HG02759 (cell line): ENCODE results near the gene MTHFSD.

ENCODE experiments used
- ATAC-seq: cut with Tn5 transposase; IDR thresholded peaks from one replicate; pipeline ENCODE4 v1.9.1; 2021; ENCODE audit warnings: mild to moderate bottlenecking, moderate library complexity; ENCODE audit not compliant: unreplicated experiment

The MTHFSD gene

DNA sequence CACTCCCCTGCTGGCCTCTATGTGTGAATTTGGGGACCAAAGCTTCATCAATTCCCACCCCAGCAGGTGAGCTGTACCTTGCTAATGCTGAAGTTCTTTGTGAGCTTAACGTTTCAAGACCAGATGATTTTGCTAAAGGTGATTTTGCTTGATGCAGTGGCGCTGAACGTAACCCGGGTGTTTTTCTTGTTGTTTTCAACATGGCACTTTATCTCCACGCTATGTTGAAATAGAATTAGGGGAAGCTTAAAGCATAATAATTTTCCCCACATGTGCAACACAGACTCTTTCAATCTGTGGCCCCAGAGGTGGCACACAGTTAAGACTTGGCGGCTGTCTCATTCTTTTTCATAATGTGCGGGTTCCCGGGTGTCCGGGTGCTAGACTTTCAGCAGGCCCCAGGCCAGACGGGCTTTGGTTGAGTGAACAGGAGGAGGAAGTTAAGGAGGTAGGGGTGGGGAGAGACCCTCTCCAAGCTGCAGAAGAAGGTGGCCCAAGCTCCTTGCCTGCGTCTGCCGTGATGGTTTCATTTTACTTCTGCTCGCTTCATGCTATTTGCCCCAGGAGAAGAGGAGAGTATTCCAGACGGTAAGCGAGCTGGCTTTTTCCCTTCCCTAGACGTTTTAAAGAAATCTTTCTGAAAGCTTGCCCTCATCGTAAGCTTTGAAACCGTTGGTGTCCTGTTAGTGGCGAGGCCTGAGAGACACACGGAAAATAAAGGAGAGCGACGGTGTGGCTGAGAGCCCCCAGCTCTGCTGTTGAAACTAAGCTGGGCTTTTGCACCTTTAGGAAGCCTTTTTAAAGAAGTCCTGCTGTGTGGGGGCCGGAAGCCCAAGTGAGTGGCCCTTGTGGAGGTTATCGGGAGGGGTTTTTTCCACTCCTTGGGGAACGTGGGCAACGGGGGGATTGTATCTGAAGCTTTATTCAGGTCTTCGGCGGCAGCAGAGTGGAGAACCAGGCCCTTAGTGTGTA, 15.8 kb upstream of the MTHFSD start:
- no peak for ATAC-seq

DNA sequence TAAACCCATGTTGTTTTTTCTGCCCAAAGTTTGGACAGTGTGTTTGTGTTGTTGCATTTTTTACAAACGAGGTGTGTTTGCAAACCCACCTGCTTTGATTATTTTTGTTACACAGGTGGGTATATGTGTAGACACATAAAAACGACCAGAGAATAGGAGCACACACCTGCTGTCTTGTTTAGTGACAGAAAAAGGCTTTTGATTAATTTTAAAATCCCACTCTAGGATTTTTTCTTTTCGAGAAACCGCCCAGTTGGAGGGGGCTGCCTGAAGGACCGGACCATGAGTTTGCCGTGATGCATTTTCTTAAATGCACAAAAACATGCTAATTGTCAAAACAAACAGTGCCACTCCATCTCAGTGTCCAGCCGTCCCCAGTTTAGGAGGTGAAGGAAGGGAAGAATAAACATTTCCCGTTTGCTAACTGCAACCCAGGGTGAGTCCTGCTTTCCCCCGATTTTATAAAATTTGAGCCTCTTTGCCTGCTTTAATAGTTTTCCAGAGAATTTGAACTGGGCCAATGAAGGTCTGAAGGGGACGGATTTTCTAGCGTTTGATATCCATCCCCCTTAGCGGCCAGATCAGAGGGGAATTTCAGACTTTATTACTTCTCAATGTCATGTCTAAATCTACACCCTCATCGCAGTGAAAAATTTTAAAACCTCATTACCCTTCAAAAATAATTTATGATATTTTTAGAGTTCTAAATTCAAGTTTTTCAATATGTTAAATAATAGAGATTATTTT, 14.8 kb upstream of the MTHFSD start:
- ATAC-seq = no peak

DNA sequence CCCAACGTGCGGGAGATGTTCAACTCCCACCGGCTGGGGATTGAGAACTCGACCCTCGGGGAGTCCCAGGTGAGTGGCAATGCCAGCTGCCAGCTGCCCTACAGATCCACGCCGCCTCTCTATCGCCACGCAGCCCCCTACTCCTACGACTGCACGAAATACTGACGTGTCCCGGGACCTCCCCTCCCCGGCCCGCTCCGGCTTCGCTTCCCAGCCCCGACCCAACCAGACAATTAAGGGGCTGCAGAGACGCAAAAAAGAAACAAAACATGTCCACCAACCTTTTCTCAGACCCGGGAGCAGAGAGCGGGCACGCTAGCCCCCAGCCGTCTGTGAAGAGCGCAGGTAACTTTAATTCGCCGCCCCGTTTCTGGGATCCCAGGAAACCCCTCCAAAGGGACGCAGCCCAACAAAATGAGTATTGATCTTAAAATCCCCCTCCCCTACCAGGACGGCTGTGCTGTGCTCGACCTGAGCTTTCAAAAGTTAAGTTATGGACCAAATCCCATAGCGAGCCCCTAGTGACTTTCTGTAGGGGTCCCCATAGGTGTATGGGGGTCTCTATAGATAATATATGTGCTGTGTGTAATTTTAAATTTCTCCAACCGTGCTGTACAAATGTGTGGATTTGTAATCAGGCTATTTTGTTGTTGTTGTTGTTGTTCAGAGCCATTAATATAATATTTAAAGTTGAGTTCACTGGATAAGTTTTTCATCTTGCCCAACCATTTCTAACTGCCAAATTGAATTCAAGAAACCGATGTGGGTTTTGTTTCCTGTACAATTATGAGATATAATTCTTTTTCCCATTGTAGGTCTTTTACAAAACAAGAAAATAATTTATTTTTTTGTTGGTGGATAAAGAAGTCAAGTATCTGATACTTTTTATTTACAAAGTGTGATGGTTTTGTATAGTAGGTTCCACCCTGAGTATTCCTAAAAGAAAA, 13.9 kb upstream of the MTHFSD start:
- ATAC-seq = no peak

DNA sequence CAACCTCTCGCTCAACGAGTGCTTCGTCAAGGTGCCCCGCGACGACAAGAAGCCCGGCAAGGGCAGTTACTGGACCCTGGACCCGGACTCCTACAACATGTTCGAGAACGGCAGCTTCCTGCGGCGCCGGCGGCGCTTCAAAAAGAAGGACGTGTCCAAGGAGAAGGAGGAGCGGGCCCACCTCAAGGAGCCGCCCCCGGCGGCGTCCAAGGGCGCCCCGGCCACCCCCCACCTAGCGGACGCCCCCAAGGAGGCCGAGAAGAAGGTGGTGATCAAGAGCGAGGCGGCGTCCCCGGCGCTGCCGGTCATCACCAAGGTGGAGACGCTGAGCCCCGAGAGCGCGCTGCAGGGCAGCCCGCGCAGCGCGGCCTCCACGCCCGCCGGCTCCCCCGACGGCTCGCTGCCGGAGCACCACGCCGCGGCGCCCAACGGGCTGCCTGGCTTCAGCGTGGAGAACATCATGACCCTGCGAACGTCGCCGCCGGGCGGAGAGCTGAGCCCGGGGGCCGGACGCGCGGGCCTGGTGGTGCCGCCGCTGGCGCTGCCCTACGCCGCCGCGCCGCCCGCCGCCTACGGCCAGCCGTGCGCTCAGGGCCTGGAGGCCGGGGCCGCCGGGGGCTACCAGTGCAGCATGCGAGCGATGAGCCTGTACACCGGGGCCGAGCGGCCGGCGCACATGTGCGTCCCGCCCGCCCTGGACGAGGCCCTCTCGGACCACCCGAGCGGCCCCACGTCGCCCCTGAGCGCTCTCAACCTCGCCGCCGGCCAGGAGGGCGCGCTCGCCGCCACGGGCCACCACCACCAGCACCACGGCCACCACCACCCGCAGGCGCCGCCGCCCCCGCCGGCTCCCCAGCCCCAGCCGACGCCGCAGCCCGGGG, 12.9 kb upstream of the MTHFSD start:
- ATAC-seq = no peak

DNA sequence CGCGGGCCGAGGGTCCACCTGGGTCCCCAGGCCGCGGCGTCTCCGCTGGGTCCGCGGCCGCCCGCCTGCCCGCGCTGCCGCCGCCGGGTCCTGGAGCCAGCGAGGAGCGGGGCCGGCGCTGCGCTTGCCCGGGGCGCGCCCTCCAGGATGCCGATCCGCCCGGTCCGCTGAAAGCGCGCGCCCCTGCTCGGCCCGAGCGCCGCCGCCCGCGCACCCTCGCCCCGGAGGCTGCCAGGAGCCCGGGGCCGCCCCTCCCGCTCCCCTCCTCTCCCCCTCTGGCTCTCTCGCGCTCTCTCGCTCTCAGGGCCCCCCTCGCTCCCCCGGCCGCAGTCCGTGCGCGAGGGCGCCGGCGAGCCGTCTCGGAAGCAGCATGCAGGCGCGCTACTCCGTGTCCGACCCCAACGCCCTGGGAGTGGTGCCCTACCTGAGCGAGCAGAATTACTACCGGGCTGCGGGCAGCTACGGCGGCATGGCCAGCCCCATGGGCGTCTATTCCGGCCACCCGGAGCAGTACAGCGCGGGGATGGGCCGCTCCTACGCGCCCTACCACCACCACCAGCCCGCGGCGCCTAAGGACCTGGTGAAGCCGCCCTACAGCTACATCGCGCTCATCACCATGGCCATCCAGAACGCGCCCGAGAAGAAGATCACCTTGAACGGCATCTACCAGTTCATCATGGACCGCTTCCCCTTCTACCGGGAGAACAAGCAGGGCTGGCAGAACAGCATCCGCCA, 12.1 kb upstream of the MTHFSD start:
- ATAC-seq = no peak

DNA sequence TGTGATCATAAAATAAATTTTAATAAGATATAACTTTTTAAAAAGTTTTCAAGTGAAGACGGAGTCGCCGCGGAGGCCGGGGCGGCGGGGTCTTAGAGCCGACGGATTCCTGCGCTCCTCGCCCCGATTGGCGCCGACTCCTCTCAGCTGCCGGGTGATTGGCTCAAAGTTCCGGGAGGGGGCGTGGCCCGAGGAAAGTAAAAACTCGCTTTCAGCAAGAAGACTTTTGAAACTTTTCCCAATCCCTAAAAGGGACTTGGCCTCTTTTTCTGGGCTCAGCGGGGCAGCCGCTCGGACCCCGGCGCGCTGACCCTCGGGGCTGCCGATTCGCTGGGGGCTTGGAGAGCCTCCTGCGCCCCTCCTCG, 11.5 kb upstream of the MTHFSD start, which contains the start of gene FOXC2:
Gene FOXC2, plus strand, starts transcription at position 229 of the 365 bp plus-strand sequence. CDS start 507 bp downstream, outside the sequence.
- no peak for ATAC-seq

DNA sequence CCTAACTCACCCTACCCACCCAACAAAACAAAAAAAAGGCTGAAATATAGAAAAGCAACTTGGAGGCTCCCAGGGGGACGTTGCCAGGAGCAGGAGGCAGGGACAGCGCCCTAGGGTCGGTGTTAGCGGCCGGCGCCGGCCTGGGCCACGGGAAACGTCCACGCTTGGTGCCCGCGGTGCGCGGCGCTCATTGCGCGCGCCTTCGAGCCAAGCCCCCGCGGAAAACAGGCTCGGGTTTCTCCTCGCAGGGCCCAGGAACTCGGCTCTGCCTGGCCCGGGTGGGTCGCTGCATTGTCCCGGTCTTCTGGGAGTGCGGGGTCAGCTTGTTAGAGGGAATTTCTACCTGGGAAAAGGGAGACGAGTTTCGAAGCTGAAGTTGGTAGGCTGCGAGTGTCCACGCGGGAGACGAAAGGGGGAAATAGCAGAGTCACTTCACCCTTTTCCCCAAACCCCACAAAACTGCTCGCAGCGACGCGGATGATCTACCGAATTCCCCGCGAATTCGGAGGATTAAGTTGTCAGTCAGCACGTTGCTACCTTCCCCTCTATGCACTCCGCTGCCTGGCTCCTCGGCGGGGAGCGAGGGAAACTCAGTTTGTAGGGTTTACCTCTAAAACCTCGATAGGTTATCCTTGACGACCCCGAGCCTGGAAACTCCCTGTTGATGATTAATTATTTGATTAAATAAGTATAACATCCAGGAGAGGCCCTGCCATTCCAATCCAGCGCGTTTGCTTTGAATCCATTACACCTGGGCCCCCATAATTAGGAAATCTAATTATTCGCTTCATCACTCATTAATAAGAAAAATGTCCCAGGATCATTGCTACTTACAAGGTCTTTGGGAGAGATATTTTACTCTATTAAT, 10.8 kb upstream of the MTHFSD start:
- no peak for ATAC-seq

DNA sequence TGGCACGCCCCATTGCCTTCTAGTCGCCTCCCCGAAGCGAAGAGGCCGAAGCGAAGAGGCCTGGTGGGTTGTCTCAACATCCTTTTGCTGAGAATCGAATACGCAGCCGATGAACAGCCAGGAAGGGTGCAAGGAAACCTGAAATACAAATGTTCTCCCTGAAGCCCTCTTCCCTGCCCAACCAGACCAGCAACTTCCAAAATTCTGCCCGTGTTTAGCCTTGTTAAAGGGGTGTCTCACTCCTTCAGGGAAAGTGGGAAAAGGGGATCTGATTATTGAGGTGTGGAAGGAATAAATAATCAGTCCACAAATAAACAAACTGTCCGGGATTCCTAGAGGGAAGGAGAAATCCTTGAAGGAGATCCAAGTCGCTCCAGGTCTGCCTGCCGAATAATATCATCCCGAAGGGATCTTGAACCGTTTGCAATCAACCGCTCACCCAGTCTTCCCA, 10.2 kb upstream of the MTHFSD start:
- ATAC-seq = no peak

DNA sequence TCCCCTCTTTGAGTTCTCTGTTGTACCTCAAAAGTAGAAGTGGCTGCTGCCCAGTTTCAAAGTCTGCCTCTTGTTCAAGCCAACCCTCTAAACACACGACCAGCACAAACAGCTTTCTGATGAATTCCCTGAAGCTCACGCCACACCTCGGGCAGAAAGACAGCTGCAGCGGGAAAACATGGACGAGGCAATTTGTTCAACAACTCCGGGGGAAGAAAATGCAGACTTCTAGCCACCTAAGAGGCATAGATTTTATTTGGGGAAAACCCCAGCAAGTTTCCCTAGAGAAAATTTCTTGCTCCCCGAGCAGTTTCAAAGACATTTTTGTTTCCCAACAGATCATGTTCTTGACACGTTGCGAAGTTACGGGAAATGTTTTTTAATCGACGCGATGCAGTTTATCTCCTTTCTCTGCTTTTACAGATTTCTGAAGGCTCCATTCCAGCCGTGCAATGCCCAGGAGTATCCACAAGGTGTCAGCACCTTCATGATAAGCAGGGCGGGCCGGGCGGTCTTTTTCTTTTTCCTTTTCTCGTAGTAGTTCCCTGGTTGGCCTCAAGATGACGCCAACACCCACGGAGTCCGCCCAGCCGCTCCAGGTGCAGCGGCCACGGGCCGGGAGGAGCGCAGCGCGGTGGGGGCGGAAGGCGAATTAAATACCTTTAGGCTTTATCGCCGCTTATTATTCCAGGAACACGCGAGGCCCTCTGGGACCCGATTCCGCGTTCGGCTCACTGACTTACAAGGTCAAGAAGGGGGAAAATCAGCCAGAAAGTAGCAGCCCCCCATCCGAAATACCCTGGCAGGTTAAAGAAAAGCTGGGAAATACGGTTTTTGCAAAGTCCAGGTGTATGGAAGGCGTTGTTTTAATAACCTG, 8.7 kb upstream of the MTHFSD start:
- ATAC-seq = peak; percentile 62

DNA sequence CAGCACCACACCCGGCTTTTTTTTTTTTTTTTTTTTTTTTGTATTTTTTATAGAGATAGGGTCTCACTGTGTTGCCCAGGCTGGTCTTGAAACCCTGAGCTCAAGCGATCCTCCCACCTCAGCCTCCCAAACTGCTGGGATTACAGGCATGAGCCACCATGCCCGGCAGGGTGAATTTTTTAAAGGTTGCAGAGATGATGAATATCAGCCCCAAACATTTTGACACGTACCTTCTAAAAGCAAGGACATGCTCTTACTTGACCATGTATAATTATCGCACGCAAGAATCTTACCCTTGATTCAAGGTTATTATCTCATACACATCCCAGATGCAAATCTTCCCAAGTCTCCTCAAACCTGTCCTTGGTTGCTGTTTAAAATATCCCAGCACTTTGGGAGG, 7.3 kb upstream of the MTHFSD start:
- ATAC-seq = no peak

DNA sequence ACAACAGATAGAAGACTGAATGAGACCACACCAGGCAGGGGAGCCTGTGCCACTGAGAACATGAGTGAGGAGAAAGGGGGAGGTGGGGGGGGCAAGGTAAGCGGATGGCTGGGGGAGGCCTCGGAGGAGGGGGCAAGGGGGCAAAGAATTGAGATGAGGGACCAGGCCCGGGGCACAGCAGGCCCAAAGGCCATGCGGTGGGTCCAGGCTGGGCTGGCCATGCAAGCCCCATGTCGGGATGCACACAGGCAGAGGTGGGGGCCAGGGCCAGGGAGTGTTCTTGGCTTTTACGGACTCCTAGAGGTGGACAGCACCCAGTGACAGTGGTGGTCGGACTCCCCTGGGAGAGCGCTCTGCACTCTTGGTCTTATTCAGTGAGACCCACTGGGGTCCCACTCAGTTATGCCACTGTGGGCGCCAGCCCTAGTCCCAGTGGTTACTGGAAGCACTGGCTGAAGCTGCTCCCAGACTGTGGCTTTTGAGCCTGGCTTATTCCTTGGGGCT, 4.8 kb upstream of the MTHFSD start:
- no peak for ATAC-seq

DNA sequence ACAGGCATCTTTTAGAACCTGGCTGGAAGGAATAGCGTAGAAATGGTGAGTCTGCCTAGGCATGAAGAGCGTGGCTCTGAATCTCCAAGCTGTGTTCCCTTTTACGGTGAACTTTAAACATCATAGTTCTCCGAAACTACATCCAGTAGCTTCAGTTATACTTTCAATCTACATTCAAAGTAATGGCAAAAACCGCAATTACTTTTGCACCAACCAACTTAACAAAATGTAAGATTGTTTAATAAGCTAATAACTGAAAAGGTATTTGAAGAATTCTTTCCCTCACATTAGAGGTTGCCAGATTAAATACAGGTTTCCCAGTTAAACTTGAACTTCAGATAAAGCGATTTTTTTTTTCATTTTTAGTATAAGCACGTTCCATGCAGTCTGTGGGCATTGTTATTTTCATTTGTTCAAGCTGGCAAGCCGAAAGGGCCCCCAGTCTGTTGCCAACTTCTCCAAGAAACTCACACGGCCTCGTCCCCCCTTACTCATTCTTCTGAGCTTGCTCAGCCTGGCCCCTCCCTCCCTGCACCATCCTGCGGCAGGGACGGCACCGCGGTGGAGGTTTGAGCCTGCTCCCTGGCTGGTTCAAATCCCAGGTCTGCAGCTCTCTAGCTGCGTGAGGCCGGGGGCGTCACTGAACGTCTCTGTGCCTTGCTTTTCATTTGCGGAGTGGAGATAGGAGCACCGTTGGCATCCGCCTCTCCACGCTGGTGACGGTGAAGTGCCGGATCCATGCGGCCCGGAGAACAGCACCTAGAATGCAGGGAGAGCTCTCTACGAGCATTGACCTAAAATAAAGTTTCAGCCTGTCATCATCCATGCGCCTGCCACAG, 3.5 kb upstream of the MTHFSD start:
- no peak for ATAC-seq

DNA sequence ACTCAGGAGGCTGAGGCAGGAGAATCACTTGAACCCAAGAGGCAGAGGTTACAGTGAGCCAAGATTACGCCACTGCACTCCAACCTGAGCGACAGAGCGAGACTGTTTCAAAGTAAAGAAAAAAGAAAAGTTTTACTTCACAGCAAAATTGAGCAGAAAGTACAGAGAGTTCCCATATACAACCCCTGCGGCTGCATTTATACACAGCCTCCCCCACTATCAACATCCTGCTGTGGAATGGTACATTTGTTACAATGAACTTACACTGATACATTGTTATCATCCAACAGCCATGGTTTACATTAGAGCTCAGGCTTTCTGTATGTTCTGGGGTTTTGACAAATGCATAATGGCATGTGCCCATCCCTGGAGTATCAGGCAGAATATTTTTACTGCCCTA, 2.6 kb upstream of the MTHFSD start:
- no peak for ATAC-seq

DNA sequence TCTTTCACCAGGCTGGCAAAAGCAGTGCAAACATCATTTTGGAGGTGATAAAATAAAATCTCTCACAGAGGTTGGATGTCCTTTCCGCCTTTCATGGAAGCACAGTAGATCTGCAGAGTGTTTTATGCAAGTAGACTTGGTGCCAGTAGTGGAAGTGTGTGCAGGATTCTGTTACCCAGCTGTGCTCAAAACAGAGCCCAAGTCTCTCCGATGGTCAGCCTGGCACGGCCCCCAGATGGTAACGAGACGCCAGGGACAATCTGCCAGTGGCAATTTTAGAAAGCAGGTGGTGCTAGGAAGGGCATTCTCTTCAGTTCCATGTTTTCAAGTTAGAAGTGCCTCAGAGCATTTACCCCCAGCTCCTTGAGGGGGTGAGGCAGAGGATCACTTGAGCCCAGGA, 1.5 kb upstream of the MTHFSD start:
- ATAC-seq = no peak

DNA sequence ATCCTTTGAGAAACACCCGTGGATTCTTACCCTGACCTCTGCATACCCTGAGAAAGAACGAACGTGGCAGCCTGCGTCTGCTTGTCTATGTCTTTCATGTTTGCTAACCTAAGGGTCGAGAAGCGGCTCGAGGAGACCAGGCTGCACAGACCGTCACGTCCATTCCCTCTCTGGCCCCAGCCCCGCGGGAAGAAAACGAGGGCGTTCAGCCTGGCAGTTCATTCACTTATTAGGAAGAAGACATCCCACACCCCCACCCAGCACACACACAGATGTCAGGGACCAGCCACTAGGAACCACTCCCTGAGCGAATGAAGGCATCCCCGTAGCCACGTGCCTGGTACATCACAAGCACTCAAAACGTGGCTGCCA, 655 bp upstream of the MTHFSD start:
- ATAC-seq = no peak

DNA sequence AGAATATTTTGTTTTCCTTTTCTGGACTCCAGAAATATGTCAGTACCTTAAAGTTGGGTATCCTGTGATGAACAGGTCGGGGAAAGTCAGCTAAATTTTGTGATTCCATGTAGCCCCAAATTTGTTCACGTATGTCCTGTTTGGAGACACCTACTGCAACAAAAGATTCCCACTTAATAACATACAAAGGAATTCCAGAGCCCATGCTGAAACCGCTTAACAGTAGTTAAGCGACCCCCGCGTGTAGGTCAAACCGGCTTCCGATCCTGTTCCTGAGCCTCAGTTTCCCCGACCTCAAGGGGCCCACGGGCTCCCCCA, 477 bp downstream of the MTHFSD start:
- no peak for ATAC-seq
